Subcutaneous abdominal adipose tissue (tissue), 5 donors: ENCODE data around the gene C1QTNF5.
"Not testable (repeated sequence)": the region's sequence is repeated elsewhere in the genome, so short reads cannot be mapped to it uniquely, and the experiment has no call there.

Experiments used
- H3K27ac ChIP-seq: one replicate; pipeline ENCODE4 v1.7.0; 2013; ENCODE audit warnings: low read depth, mild to moderate bottlenecking, inconsistent platforms, low read length, moderate library complexity
- H3K27me3 ChIP-seq, 5 donors: one replicate each; pipeline ENCODE4 v1.7.0; 2013; ENCODE audit warnings: low read length in 5 of 5, inconsistent platforms in 1 of 5; ENCODE audit not compliant: control insufficient read depth in 5 of 5, insufficient read depth in 4 of 5
- H3K36me3 ChIP-seq, 5 donors: one replicate each; pipeline ENCODE4 v1.7.0; 2013; ENCODE audit warnings: low read length in 5 of 5; ENCODE audit not compliant: control insufficient read depth in 5 of 5, insufficient read depth in 5 of 5
- H3K4me1 ChIP-seq, 5 donors: one replicate each; pipeline ENCODE4 v1.7.0; 2013; ENCODE audit warnings: low read length in 5 of 5, mild to moderate bottlenecking in 3 of 5, moderate library complexity in 1 of 5; ENCODE audit not compliant: control insufficient read depth in 5 of 5, insufficient read depth in 5 of 5
- H3K4me3 ChIP-seq, 5 donors: one replicate each; pipeline ENCODE4 v1.7.0; 2013; ENCODE audit warnings: low read length in 5 of 5, low read depth in 1 of 5
- H3K9ac ChIP-seq, 5 donors: one replicate each; pipeline ENCODE4 v1.7.0; 2013; ENCODE audit warnings: low read length in 5 of 5, mild to moderate bottlenecking in 4 of 5, moderate library complexity in 3 of 5
- H3K9me3 ChIP-seq, 5 donors: one replicate each; pipeline ENCODE4 v1.7.0; 2013; ENCODE audit warnings: low read length in 5 of 5; ENCODE audit not compliant: control insufficient read depth in 5 of 5
- donor health status: healthy.
- donor health status: healthy.
- donor health status: healthy.
- donor health status: healthy.
- donor health status: healthy.

C1QTNF5 gene, protein sequence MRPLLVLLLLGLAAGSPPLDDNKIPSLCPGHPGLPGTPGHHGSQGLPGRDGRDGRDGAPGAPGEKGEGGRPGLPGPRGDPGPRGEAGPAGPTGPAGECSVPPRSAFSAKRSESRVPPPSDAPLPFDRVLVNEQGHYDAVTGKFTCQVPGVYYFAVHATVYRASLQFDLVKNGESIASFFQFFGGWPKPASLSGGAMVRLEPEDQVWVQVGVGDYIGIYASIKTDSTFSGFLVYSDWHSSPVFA

GRCh38 chr11:119340335-119341221 lies at the start of gene C1QTNF5:
C1QTNF5 (minus strand) TSS chr11:119340883; CDS start chr11:119340397, 486 bp downstream.
- Histone ChIP-seq H3K27ac (peak within 1 kb of the TSS; percentile 87), H3K36me3 (peaks cover 0 to 14% (median 7%) of the 10 kb centered on the region in 5 donors), H3K27me3 (peaks cover 0 to 3% (median 0%) of the 10 kb centered on the region in 5 donors), H3K9me3 (no peaks in the 10 kb centered on the region), H3K4me3 (peak within 1 kb of the TSS; percentile 64 to 76 (median 72)), H3K4me1 (peaks cover 8 to 61% (median 56%) of the 10 kb centered on the region in 5 donors), H3K9ac (peak within 1 kb of the TSS in 4 of 5 donors; percentile 64 to 76 (median 67))

DNA sequence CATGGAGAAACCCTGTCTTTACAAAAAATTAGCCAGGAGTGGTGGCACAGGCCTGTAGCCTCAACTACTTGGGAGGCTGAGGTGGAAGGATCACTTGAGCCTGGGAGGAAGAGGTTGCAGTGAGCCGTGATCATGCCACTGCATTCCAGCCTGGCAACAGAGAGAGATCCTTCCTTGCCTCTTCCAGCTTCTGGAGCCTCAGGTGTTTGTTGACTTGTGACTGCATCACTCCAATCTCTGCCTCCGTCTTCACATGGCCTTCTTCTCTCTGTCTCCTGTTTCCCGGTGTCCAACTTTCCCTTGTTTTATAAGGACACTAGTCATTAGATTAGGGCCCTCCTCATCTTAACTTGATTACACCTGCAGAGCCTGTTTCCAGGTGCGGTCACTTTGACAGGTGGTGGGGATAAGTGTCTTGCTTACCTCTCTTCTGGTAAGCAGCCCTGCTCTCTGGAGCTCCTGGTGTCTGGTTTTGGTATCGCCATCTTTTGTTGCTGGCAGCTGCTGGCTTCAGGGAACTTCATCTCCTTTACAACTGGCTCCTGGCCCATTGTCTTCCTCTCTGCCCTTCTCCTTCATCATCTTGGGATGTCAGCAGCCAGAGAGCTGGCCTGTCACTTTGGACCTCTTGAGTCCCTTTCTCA lies 49.0 kb upstream of the C1QTNF5 start:
- H3K4me3 ChIP-seq, result no peak overlapping the region
- no peaks in the 10 kb centered on the region for H3K9me3 ChIP-seq
- no peaks in the 10 kb centered on the region for H3K36me3 ChIP-seq
- no peak overlapping the region for H3K27ac ChIP-seq
- peaks cover 0 to 2% (median 0%) of the 10 kb centered on the region in 5 donors for H3K27me3 ChIP-seq
- H3K4me1 ChIP-seq, result no peaks in the 10 kb centered on the region
- H3K9ac ChIP-seq, result no peak overlapping the region

DNA sequence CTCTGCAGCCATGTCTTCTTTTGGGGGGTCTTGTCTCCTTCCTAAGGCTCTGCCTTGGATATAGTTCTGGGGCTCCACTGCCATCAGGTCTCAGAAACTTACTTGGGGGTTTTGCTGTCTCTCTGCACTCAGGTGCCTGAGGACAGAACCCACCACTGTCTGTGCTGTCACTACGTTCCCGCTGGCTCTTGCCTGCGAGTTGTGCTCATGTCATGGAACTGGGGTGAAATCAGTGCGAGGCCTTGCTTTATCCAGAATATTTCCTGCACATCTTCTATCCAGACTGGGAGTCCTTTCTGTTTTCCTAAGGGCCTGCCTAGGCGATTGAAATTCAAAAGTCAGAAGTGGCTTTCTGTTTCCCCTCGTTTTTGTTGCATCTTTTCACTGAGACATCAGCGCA lies 47.4 kb upstream of the C1QTNF5 start:
- Histone ChIP-seq H3K27ac (no peak overlapping the region), H3K9me3 (no peaks in the 10 kb centered on the region), H3K4me1 (no peaks in the 10 kb centered on the region), H3K27me3 (peaks cover 0 to 2% (median 0%) of the 10 kb centered on the region in 5 donors), H3K9ac (no peak overlapping the region), H3K4me3 (no peak overlapping the region), H3K36me3 (no peaks in the 10 kb centered on the region)

DNA sequence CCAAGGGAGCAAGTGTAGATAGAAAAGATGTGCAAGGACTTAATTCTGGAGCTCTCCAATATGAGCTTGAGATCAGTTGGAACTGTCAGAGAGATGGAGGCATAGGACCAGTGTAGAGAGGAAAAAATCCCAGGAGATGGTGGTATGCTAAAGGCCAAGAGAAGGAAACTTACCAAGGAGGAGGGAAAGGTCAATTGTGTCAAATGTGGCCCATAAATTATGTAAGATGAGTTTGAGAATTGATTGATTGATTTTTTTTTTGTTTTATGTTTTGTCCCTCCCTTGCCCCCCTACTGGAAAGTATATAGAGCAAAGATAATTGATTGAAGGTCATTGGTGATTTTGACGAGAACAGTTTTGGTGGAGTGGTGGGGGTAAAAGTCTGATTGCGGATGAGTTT lies 43.6 kb upstream of the C1QTNF5 start:
- H3K9me3 ChIP-seq, result no peaks in the 10 kb centered on the region
- no peak overlapping the region for H3K4me3 ChIP-seq
- no peaks in the 10 kb centered on the region for H3K36me3 ChIP-seq
- H3K4me1 ChIP-seq, result peaks cover 2 to 18% (median 14%) of the 10 kb centered on the region in 5 donors
- no peak overlapping the region for H3K9ac ChIP-seq
- no peak overlapping the region for H3K27ac ChIP-seq
- H3K27me3 ChIP-seq, result no peaks in the 10 kb centered on the region

- H3K27me3 ChIP-seq, H3K36me3 ChIP-seq, H3K9me3 ChIP-seq, H3K9ac ChIP-seq, H3K27ac ChIP-seq: not testable (repeated sequence)
- H3K4me3 ChIP-seq, result peak overlapping the region in 1 of 5 donors; percentile 64
- peaks cover 2 to 18% (median 14%) of the 10 kb centered on the region in 5 donors for H3K4me1 ChIP-seq
These were observed 41.8 kb upstream of the C1QTNF5 start for GRCh38 chr11:119382513-119382912.

DNA sequence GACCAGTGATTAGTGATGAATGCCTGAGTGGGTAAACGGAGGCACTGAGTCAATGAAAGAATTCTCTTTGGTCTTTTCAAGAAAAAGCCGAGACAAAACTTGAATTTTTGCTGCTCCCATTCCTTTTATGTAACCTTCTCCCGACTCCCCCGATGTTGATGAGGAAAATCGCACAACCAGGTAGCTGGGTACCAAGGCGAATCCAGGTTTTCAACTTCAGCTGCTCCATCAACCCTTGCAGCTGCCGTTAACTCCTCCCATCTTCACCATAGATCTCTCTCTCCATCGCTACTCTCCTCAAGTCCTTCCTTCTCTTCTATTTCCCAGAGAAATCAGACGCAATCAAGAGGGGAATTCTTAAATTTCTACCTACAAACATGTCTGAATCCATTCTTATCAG lies 41.4 kb upstream of the C1QTNF5 start:
- no peaks in the 10 kb centered on the region for H3K36me3 ChIP-seq
- no peaks in the 10 kb centered on the region for H3K9me3 ChIP-seq
- H3K4me1 ChIP-seq, result peaks cover 2 to 18% (median 14%) of the 10 kb centered on the region in 5 donors
- H3K27ac ChIP-seq, result no peak overlapping the region
- H3K9ac ChIP-seq, result peak overlapping the region in 2 of 5 donors; percentile 41 to 53
- H3K4me3 ChIP-seq, result peak overlapping the region; percentile 46 to 81 (median 70)
- no peaks in the 10 kb centered on the region for H3K27me3 ChIP-seq

GRCh38 chr11:119381181-119381988 lies 40.7 kb upstream of the C1QTNF5 start, which contains the start of gene USP2:
USP2 (minus strand) TSS chr11:119381690; CDS start chr11:119373480, 8,210 bp downstream.
- Histone ChIP-seq H3K27me3 (no peaks in the 10 kb centered on the region), H3K4me3 (peak within 1 kb of the TSS; percentile 56 to 81 (median 70)), H3K36me3 (no peaks in the 10 kb centered on the region), H3K9ac (peak within 1 kb of the TSS in 4 of 5 donors; percentile 52 to 71 (median 56)), H3K4me1 (peaks cover 5 to 20% (median 16%) of the 10 kb centered on the region in 5 donors), H3K9me3 (no peaks in the 10 kb centered on the region), H3K27ac (no peak within 1 kb of the TSS)

- H3K9me3 ChIP-seq, result no peaks in the 10 kb centered on the region
- no peaks in the 10 kb centered on the region for H3K36me3 ChIP-seq
- H3K9ac ChIP-seq, result peak overlapping the region in 4 of 5 donors; percentile 50 to 71 (median 56)
- H3K27ac ChIP-seq, result no peak overlapping the region
- H3K27me3 ChIP-seq, result no peaks in the 10 kb centered on the region
- peak overlapping the region; percentile 56 to 72 (median 70) for H3K4me3 ChIP-seq
- H3K4me1 ChIP-seq, result peaks cover 7 to 26% (median 22%) of the 10 kb centered on the region in 5 donors
These were observed 40.1 kb upstream of the C1QTNF5 start for GRCh38 chr11:119380827-119381180.

GRCh38 chr11:119380160-119380826 lies 39.6 kb upstream of the C1QTNF5 start:
- Histone ChIP-seq H3K4me3 (peak overlapping the region in 1 of 5 donors; percentile 64), H3K9me3 (no peaks in the 10 kb centered on the region), H3K36me3 (no peaks in the 10 kb centered on the region), H3K27me3 (no peaks in the 10 kb centered on the region), H3K4me1 (peaks cover 7 to 31% (median 27%) of the 10 kb centered on the region in 5 donors), H3K27ac (no peak overlapping the region), H3K9ac (no peak overlapping the region)
